HG03575 (cell line): ENCODE measurements around the gene LARP4B.

Experiments used
- ATAC-seq: cut with Tn5 transposase; IDR thresholded peaks from one replicate; pipeline ENCODE4 v1.9.1; 2021; ENCODE audit not compliant: unreplicated experiment, insufficient number of reproducible peaks, low FRiP score; ENCODE audit errors: extremely low read depth

The LARP4B gene

GRCh38 chr10:878895-879294 lies 52.6 kb downstream of the LARP4B start:
- ATAC-seq, result no peak

GRCh38 chr10:878333-878759 lies 53.2 kb downstream of the LARP4B start:
- no peak for ATAC-seq

DNA sequence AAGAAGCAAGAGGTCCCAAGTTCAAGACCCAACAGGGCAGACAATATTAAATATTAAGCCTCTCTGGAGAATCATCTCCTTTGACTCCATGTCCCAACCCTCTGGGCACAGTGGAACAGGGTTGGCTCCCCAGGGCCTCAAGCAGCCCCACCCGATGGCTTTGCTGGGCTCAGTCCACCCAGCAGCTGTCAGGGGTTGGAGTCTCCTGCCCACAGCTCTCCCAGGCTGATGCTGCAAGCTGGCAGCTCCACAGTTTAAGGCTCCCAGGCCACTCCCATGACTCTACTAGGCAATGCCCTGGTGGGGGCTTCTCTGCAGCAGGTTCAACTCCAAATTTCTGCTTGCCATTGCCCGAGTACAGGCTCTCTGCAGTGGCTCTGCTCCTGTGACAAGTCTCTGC lies 55.1 kb downstream of the LARP4B start:
- ATAC-seq, result no peak

GRCh38 chr10:873020-873419 lies 58.5 kb downstream of the LARP4B start:
- ATAC-seq, result no peak

DNA sequence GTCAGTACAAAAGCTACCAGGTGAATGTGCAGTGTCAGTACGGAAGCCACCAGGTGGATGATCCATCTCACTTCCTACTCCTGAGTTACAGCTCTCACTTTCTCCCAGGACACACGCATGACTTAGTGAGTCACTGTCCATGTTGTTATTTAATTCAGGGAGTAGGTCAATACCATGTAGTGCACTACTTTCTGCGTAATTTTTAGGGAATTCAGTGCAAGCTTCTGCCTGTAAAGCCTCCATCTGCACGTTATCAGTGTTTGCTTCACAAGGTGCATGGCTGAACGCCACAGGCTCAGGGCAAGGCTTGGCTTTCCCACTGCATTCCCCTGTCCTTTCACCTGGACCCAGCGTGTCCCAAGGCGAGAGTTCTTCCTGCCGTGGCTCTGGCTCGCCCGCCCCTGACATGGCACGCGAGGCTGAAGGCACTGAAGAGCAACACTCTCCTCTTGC lies 59.5 kb downstream of the LARP4B start:
- no peak for ATAC-seq

DNA sequence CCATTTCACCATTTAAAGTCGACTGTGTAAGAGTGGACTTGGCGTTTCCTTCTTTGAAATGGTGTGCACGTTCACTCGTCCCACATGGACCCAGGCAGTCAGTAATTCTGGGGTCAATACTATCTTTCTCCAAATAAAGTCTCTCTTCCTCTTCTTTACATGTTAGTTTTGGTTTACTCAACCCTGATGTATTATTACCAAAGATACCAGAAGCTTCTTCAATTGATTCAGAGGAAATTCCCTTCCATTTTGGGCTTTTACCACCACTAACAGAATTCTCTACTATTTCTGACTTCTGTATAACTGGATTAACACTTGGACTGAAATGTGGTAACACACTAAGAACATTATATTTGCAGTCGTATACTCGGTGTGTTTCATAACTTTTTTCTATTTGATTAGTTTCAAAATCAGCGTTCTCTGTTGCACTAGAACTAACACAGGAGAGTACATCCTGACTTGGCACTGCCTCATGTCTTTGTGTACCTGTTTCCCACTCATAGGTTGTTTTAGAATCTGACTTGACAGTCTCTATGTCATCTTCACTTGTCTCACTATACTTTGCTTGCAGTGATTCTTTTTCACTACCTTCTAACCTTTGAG lies 60.8 kb downstream of the LARP4B start:
- ATAC-seq, result no peak

- no peak for ATAC-seq
Observed at GRCh38 chr10:869171-869570, 62.3 kb downstream of the LARP4B start.

GRCh38 chr10:867807-868206 lies 63.7 kb downstream of the LARP4B start:
- no peak for ATAC-seq

DNA sequence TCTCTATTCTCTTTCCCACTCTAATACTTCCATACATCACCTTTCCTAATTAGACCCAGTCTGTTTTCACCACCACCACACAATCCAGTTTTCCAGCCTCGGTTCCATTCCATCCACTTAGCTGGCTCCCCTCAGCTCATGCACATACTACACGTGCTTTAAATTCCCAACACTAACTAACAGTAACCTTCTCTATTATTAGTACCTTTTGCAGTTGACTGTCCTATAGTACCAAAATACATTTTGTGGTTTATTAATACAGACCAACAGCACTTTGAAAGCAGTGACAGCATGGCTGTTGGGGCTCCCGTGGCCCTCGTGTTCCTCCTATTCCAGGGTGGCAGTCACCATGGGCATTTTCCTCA lies 64.9 kb downstream of the LARP4B start:
- ATAC-seq, result no peak

DNA sequence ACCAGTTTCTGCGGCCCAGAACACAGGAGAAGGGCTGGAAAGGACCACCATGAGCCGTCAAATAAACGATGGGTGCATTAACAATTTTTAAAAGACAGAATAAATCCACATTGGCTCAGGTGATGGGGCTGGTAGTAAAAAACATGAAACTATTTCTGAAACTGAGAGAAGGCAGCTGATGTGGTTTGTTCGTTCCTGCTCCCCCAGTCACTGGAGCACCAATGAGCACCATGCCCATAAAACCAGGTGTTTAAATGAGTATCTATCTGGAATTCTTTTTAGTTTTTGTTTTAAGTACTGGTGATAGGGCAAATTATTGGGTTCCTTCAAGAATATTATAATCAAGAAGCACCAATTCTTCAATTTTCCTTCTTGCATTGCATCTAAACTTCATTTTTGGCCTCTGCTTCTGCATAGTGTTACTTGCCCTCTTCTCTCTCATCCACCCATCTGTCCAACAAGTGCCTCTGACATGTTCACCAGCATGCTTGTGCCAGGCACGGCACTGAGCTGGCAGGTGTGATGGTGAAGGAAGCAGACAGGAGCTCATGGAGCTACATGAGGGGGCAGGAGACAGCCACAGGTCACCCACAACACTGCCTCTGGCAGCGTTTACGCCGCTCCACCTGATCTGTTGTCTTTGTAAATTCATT lies 65.5 kb downstream of the LARP4B start:
- no peak for ATAC-seq

GRCh38 chr10:865257-865656 lies 66.2 kb downstream of the LARP4B start:
- ATAC-seq, result no peak

DNA sequence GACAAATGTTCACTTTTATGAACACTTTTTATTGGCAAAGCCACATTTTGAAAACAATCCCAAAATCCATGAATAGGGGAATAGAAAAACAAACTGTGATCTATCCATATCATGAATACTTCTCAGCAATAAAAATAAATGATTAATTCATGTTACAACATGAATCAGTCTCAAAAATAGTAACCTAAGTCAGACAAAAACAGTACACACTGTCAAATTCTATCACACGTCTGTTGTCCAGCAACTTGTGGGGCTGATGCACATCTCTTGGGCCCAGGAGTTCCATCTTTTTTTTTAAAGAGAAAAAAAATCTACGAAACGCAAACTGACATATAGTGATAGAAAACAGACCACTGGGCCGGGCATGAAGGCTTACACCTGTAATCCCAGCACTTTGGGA lies 71.0 kb downstream of the LARP4B start:
- no peak for ATAC-seq

- ATAC-seq, result no peak
Observed at GRCh38 chr10:856416-857157, 74.9 kb downstream of the LARP4B start.

DNA sequence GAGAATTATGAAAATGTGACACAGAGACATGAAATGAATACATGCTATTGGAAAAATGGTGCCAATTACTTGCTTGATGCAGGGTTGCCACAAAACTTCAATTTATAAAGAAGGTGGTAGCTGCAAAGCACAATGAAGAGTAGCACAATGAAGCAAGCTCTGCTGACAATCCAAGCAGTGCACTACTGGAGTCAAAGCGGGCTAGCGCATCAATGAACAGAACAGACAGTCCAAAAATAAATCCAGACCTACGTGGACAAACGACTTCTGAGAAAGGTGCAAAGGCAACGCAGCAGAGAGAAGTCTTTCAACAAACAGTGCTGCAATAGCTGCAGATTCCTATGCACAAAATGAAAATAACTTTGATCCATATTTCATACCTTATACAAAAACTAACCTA lies 75.8 kb downstream of the LARP4B start:
- no peak for ATAC-seq

- no peak for ATAC-seq
Observed at GRCh38 chr10:855079-855478, 76.4 kb downstream of the LARP4B start.

GRCh38 chr10:853017-853416 lies 78.5 kb downstream of the LARP4B start:
- no peak for ATAC-seq

DNA sequence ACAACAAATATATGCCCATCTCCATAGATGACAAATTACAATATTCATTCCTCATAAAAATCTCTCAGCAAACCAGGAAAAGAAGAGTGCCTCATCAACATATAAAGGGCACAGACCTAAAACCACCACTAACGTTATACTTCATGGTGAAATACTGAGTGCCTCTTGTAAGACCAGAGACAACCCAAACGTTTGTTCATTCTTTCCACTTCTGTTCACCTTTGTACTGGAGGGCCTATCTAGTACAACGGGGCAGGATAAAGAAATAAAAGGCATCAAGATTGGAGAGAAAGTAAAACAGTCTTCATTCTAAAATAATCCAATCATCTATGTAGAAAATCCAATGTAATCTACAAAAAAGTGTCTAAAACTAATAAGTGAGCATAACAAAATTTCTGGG lies 79.1 kb downstream of the LARP4B start:
- ATAC-seq, result peak; percentile 5

DNA sequence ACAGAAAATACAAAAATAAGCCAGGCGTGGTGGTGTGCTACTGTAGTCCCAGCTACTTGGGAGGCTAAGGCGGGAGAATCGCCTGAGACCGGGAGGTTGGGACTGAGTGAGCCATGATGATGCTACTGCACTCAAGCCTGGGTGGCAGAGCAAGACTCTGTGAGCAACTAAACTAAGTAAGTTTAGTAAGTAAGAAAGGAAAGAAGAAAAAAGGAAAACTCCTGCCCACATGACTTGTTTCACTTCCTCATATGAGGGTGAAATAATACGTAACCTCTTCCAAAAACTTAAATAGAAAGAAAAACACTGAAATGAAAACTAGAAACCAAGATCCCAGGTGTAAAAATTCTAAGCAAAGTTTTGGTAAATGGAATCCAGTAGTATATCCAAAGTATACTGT lies 79.6 kb downstream of the LARP4B start:
- peak; percentile 45 for ATAC-seq

GRCh38 chr10:850093-850492 lies 81.4 kb downstream of the LARP4B start:
- ATAC-seq, result no peak

DNA sequence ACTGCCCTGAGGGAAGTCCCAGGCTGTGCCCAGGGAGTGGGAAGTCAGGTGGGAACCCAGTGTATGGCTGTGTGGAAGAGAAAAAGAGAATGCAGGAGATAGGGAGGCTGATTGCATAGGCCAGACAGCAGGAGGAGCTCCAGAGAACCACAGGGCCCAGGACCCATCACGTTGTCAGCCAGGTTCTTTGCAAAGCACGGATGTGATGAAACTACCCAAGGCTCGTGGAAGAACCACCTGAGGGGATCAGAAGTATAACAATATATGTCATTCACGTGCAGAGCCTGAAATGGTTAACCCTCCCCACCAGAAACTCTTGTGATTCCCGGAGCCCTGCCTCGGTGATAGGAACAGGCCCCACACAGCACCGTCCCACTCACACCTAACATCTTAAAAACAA lies 83.6 kb downstream of the LARP4B start:
- ATAC-seq, result no peak
